SU-DHL-6 (cell line): Measurements from ENCODE around the gene LEKR1.

ENCODE experiments used
- H2AFZ ChIP-seq: fragments of 200-600 bp; sonication (generic); 2 replicates; pipeline ENCODE4 v1.6.1; 2014; ENCODE audit warnings: low read depth, mild to moderate bottlenecking, moderate library complexity, mixed read lengths, antibody characterized with exemption, low read length; ENCODE audit not compliant: severe bottlenecking
- H3F3A ChIP-seq: fragments of 200-600 bp; shearing (Covaris generic); 2 replicates; pipeline ENCODE4 v1.6.0; 2016; ENCODE audit warnings: antibody characterized with exemption, mild to moderate bottlenecking; ENCODE audit not compliant: insufficient read depth
- H3K27ac ChIP-seq: fragments of 200-600 bp; sonication (generic); 2 replicates; pipeline ENCODE4 v1.5.1; 2016; ENCODE audit warnings: low read depth, mild to moderate bottlenecking, low read length, moderate library complexity, mixed read lengths
- H3K27me3 ChIP-seq: fragments of 200-600 bp; sonication (generic), shearing (Covaris generic); 2 replicates; pipeline ENCODE4 v1.6.0; 2014; ENCODE audit warnings: mild to moderate bottlenecking, low read length
- H3K36me3 ChIP-seq: fragments of 200-600 bp; sonication (generic); 2 replicates; pipeline ENCODE4 v1.6.1; 2014; ENCODE audit warnings: mild to moderate bottlenecking, low read length, mixed read lengths
- H3K4me2 ChIP-seq: fragments of 300-600, 200-600 bp; shearing (Covaris generic), sonication (generic); 2 replicates; pipeline ENCODE4 v1.6.0; 2014; ENCODE audit warnings: low read length, low read depth, mild to moderate bottlenecking; ENCODE audit not compliant: poor library complexity, severe bottlenecking
- H3K4me3 ChIP-seq: fragments of 200-600 bp; sonication (generic); 2 replicates; pipeline ENCODE4 v1.5.1; 2014; ENCODE audit warnings: antibody characterized with exemption, low read length, mild to moderate bottlenecking, mixed read lengths; ENCODE audit not compliant: insufficient read depth, poor library complexity, severe bottlenecking
- H3K79me2 ChIP-seq: fragments of 200-600 bp; sonication (generic); 2 replicates; pipeline ENCODE4 v1.6.1; 2014; ENCODE audit warnings: mild to moderate bottlenecking, low read length, moderate library complexity; ENCODE audit not compliant: insufficient read depth
- H3K9ac ChIP-seq: fragments of 200-600 bp; sonication (generic); 2 replicates; pipeline ENCODE4 v1.7.0; 2014; ENCODE audit warnings: mild to moderate bottlenecking, low read length
- H3K9me2 ChIP-seq: fragments of 200-600 bp; sonication (generic); replicated peaks from 2 replicates; pipeline ENCODE4 v1.6.1; 2014; ENCODE audit warnings: low read length; ENCODE audit not compliant: insufficient read depth
- H3K9me3 ChIP-seq: fragments of 200-600 bp; sonication (generic); 2 replicates; pipeline ENCODE4 v1.6.1; 2014; ENCODE audit warnings: low read length, mixed read lengths; ENCODE audit not compliant: insufficient read depth
- H4K20me1 ChIP-seq: fragments of 200-600 bp; sonication (generic); 2 replicates; pipeline ENCODE4 v1.6.1; 2014; ENCODE audit warnings: low read depth, mild to moderate bottlenecking, antibody characterized with exemption, low read length, moderate library complexity, mixed read lengths
- EZH2phosphoT487 ChIP-seq: fragments of 200-600 bp; sonication (generic), shearing (Covaris generic); conservative IDR thresholded peaks from 2 replicates; pipeline ENCODE4 v1.6.1; 2018; ENCODE audit warnings: mild to moderate bottlenecking, antibody characterized with exemption, low read length, moderate library complexity, mixed read lengths
- TF ChIP-seq, protein P1 (sequence below): fragments of 200-600 bp; sonication (generic); IDR thresholded peaks from one replicate; pipeline ENCODE4 v1.5.1; 2017; ENCODE audit warnings: antibody characterized with exemption, mild to moderate bottlenecking, low read length, moderate library complexity; ENCODE audit not compliant: insufficient read depth, poor library complexity, severe bottlenecking

The LEKR1 gene

DNA sequence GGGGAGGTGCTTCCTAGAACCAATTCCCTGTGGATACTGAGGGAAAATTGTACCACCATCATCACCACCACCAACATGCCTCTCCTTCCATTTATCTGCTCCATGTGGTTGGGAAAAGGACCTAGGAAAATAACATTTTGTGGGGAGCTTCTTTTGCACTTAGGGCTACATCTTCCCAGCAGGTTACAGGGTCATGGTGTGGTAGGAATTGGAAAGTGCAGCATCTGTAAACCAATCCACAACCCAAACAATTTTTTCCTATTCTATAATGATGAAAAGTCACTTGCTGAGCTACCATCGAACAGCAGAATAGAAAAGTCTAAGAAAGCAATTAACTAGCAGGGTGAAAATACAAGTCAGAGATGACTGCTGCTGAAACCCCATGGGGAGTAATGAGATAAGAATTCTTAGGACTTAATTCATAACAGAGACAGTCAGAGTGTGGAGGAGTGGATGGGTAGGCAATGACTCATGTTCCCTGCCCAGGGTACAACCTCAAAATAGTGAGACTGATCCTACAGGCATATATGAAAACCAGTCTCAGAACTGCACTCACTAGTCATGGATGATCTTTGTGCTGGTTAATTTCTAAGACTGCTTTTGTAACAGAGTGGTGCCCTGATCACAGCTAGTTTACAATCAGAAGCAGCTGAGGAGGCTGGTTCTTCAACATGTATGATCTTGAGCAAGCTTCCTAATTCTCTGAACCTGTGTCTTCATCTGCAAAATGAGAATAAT lies 38.1 kb upstream of the LEKR1 start:
- Histone ChIP-seq H3K9ac (no peak overlapping the region), H3K4me2 (no peak overlapping the region)

DNA sequence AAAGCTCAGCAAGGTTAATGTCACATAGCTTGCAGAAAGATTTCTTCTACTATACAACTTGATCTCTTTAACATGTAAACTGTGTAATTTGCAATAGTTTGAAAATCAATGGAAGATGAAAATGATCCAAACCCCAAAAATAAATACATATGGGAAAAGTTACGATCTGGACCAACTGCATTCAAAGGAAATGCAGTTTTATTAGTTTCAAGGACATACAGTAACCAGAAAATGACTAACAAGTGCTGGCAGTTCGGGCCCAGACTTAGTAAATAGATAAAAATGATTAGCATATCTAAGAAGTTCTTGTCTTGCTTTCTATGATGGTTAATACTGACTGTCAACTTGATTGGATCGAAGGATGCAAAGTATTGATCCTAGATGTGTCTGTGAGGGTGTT lies 37.3 kb upstream of the LEKR1 start:
- Histone ChIP-seq H3K27me3 (no peaks in the 10 kb centered on the region), H3K9me2 (no peaks in the 10 kb centered on the region), H3F3A (no peaks in the 10 kb centered on the region), H4K20me1 (no peaks in the 10 kb centered on the region), H3K9me3 (no peaks in the 10 kb centered on the region), H3K36me3 (no peaks in the 10 kb centered on the region), H3K27ac (no peak overlapping the region), H3K79me2 (no peaks in the 10 kb centered on the region), H2AFZ (no peak overlapping the region), H3K4me3 (no peak overlapping the region), H3K9ac (no peak overlapping the region), H3K4me2 (no peak overlapping the region)
- no peak for TF ChIP-seq EZH2phosphoT487
- TF ChIP-seq, protein P1, sequence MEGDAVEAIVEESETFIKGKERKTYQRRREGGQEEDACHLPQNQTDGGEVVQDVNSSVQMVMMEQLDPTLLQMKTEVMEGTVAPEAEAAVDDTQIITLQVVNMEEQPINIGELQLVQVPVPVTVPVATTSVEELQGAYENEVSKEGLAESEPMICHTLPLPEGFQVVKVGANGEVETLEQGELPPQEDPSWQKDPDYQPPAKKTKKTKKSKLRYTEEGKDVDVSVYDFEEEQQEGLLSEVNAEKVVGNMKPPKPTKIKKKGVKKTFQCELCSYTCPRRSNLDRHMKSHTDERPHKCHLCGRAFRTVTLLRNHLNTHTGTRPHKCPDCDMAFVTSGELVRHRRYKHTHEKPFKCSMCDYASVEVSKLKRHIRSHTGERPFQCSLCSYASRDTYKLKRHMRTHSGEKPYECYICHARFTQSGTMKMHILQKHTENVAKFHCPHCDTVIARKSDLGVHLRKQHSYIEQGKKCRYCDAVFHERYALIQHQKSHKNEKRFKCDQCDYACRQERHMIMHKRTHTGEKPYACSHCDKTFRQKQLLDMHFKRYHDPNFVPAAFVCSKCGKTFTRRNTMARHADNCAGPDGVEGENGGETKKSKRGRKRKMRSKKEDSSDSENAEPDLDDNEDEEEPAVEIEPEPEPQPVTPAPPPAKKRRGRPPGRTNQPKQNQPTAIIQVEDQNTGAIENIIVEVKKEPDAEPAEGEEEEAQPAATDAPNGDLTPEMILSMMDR, result no peak

More for the DNA sequence above, 38.1 kb upstream of the LEKR1 start:
- H3F3A ChIP-seq, result no peaks in the 10 kb centered on the region
- H3K79me2 ChIP-seq, result no peaks in the 10 kb centered on the region
- no peak overlapping the region for H3K4me3 ChIP-seq
- no peak overlapping the region for H2AFZ ChIP-seq
- no peaks in the 10 kb centered on the region for H3K27me3 ChIP-seq
- H3K9me3 ChIP-seq, result no peaks in the 10 kb centered on the region
- no peaks in the 10 kb centered on the region for H4K20me1 ChIP-seq
- H3K9me2 ChIP-seq, result no peaks in the 10 kb centered on the region
- H3K36me3 ChIP-seq, result no peaks in the 10 kb centered on the region
- no peak for TF ChIP-seq EZH2phosphoT487
- TF ChIP-seq, protein P1, result no peak
- H3K27ac ChIP-seq, result no peak overlapping the region

DNA sequence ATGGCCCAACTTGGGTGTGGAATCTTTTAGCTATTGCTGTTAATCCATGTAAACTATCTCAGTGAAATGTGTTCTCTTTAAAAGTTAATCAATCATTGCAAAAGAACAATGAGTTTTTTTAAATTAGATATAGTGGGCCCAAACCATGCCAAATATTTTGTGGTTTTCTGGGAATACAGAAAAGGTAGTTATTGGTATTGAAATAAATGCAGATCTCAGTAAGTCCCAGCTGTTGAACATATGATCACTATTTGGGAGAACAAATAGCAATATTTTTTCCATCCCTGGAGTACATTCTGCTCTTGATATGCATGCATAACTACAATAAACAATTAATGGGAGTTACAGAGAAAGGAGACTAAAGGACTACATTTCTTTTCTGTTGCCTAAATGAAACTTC lies 36.0 kb upstream of the LEKR1 start:
- no peaks in the 10 kb centered on the region for H3K27me3 ChIP-seq
- no peak overlapping the region for H3K27ac ChIP-seq
- H3K9me2 ChIP-seq, result no peaks in the 10 kb centered on the region
- H3K4me2 ChIP-seq, result no peak overlapping the region
- H3K36me3 ChIP-seq, result no peaks in the 10 kb centered on the region
- H4K20me1 ChIP-seq, result no peaks in the 10 kb centered on the region
- no peak overlapping the region for H2AFZ ChIP-seq
- H3K79me2 ChIP-seq, result no peaks in the 10 kb centered on the region
- TF ChIP-seq, protein P1, result no peak
- no peak for TF ChIP-seq EZH2phosphoT487
- H3K9ac ChIP-seq, result no peak overlapping the region
- no peak overlapping the region for H3K4me3 ChIP-seq
- no peaks in the 10 kb centered on the region for H3F3A ChIP-seq
- H3K9me3 ChIP-seq, result no peaks in the 10 kb centered on the region
